GM19193 (cell line): ENCODE data around the gene DSCAML1.

Source experiments
- POLR2A ChIP-seq: IDR thresholded peaks from 4 replicates; pipeline ENCODE4 v1.6.1; 2011; ENCODE audit not compliant: insufficient read depth, insufficient read length; ENCODE audit errors: extremely low read depth

Gene DSCAML1

DNA sequence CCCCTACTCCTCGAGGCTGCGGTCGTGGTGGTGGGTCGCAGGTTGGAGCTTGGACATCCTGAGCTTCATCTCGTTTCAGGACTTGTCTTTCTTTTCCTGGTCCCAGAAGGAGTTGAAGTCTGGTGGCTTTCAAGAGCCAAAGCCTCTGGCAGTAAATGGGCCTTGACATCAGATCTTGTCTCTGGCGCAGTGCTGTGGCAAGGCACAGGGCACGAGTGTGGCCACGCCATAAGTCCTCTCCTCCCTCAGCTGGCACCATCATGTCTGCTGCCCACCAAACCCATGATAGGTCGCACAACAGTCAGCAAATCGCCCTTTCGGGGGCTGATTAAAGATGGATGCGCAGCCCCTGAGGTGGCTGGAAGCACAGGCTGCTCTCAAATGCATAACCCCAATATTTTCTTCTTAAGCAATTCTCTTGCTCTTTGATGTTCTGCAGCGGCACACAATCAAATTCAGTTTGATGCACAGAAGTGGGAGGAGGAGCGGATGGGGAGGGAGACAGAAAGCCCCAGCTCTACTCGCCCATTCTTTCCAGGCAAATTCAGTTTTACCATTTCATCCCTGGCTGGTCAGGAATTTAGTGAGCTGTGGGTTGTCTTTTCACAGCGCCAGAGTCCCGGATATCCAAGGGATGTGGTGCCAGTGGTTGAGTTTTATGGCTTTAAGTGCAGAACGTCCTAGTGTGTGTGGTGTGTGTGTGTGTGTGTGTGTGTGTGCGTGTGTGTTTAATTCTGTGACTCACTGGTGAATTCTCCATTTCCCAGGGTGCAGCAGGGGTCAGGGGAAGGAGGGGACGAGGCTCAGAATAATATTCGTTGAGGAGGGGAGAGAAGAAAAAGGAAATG, 162.0 kb downstream of the DSCAML1 start:
- TF ChIP-seq POLR2A: no peak

DNA sequence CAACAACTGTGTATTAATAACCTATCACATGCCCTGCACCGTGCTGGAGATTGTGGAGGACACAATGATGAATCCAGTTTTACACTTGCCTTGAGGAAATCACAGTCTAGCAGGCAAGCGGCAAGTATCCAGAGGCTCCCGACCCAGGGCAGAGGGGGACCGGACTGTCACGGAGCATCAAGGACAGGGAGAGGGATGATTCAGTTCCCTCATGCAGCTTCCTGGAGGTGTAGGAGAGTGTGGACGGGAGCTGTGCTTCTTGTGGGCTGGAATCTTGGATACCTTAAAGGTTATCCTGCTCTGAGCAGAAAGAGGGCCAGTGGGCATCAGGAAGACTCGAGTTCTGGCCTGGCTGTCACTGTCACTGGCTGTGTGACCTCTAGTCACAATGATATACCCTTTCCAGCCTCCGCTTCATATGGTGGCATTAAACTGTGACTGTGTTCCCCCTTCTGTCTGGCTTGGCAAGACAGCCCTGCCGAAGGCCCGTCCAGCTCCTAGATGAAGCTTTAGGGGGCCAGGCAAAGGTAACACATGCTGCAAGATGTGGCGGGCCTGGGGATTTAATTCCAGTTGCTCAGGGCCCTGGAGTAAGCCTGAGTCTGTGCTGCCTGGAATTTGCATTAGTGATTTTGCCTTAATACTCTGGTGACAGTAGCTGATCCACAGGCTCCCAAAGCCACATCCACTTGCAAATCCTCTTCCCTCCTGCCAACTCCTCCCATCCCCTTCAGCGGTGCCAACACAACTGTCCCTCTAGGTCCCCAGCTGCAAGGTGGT, 162.8 kb downstream of the DSCAML1 start:
- TF ChIP-seq POLR2A: no peak

DNA sequence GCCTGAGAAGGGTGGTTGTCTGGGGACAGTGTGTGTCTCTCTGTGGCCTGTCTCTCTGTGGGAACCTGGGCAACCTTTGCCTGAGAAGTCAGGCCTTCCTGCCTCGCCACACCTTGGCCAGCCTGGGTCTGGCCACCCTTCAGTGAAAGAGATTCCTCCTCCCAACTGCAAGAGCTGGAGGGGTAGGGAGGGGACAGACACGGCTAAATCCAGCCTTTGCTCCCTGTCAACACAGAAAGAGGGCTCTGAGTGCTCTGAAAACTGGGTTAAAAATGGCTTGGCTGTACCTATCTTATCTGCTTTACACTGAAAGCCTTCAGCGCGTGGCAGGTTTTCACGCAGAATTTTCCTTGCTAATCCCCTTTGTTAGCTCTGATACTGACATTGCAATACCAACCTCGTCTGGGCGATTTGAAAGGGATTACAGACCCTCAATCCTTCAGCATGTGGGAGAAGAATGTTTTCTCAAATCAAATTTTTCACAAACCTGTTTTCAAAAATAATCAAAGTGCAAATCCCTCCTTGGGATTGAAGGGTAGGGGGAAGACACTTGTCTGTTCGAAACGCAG, 163.7 kb downstream of the DSCAML1 start:
- TF ChIP-seq POLR2A: no peak

DNA sequence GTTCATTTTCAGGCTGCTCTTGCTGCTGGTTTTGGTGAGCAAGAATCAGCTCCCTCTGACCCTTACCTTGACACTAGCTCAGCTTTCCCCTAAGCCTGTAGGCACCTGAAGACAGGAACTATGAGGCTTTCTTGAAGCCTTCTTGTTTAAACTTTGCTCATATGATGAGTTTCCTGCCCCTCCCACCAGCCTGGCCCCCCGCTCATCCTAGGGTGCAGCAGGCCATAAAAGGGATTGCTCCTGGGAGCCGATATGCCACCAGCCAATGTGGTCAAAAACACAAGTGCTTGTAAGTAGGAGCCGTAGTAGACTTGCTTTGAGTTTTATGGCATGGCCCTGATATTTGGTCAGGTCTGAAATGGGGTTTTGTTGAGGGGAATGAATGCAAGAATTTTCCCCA, 164.7 kb downstream of the DSCAML1 start:
- TF ChIP-seq POLR2A: no peak

DNA sequence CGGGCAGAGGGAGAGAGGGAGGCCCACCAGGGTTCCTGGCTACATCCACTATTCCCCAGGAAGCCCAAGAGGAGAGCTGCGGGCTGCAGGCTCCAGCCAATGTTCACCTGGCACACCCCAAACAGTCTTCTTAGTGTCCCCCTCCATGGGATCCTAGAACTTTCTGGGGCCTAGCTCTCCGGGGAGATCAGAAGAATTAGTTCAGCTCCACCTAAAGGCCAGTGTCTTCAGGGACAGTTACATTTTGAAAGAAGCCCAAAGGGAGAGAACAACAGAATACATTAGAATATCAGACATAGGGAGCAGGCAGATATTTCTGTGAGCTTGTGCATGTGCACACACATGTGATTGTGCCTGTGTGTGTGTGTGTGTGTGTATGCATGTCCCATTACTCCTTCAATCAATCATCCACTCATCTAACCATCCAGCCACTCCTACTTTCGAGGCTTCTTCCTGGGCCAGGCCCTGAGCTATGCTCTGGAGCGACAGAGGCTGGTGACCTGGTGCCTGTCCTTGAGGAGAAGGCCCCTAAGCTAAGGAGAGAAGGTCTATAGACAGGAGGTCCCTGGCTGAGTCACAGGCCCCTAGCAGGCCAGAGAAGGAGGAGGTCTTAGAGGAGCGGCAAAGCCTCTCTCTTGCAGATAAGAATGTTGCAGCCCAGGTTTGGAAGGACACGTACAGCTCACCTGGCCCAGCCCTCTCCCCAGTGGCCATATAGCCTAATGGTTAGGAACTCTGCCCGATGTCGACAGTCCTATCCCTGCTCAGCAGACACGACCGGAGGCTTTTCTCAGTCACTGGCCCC, 165.5 kb downstream of the DSCAML1 start:
- TF ChIP-seq POLR2A: no peak

DNA sequence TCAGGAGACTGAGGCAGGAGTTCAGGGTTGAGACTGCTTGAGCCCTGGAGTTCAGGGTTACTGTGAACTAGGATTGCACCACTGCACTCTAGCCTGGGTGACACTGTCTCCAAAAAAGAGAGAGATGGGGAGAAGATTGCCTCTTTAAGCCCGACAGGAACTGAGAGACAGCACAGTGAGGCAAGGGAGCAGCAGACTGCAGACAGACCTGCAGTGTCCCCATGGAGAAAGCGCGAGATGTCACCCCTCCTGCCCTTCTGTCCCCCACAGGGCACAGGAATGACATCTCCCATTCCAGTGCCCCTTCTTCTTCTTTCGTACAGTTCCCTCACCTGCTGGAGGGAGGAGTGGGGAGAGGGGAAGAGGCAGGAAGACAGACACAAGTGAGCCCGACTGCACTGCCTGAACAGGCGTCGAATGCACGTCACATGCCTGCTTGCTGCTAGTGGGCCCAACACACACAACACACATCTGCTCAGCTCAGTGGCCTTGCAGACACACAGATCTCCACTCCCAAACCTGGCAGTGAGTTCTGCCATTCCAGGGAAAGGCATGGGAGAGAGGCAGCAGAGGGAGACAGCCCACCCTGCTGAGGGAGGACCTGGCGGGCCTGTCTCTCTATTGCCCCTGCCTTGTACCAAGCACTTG, 167.0 kb downstream of the DSCAML1 start:
- no peak for TF ChIP-seq POLR2A

DNA sequence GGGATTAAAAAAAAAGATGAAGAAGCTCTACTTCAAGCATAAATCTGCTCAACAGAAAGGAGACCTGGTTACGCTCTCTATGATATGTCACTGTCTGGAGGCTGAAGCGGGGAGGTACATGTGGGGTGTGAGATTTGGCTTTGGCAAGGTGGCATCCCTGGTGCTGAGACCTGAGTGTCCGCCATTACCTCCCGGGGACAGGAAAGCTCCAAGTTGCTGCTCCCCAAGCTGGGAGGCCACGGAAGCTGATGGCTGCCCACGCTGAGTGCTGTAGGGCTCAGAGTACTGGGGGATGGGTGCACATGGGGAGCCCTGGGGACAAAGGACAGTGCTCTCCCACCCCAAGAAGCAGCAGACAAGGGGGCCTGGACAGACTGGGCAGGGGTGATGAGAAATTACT, 167.9 kb downstream of the DSCAML1 start:
- no peak for TF ChIP-seq POLR2A

DNA sequence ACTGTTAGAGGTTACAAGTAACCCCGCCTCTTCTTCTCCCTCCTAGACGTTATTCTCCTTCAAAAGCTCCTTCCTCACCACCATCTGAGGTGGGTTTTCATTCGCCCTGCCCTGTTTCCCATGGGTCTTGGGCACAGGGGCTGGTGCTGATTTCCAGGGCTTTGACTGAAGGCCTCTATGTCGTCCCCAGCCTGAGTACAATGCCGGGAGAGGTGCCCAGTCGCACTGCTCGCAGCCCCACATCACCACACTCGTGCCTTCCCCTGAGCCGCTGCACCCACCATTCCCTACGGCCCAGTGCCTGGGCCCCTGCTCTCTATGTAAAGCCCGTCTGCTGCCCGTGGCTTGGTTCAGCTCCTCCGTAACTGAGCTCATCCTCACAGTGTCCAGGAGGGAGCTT, 169.8 kb downstream of the DSCAML1 start:
- no peak for TF ChIP-seq POLR2A

DNA sequence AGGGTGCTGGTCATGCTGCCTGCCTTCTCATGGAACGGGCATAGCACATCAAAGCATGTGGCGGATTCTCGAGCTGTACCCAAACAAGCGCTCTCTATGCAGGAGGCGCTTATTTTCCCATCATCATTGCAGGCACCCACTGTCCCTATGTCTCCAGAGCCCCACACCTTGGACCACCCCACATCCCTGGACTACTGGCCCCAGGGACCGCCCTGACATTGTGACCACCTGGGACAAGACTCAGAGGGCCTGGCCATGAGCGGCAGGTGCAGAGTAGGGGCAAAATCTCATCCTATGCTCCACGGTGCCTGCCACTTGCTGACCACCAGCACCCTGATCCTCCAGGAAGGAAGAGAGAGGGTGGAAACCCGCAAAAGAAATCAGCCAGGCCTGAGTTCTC, 170.4 kb downstream of the DSCAML1 start:
- TF ChIP-seq POLR2A: no peak

DNA sequence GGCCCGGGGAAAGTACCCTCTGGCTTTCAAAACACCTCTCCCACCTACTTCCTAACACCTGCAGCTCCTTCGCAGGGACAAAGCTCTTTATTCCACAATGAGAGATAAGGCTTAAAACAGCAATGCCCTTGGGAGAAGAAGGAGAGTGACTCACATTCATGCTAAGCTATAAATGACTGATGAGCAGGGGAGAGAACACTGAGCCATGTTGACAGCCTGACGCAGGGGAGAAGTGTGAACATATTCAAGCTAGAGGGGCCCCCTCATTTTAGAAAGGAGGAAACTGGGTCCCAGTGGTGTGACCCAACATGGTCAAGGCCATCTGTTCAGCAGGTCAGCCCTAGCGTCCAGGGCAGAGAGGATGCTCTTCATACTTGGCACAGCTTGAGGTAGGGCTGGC, 171.8 kb downstream of the DSCAML1 start:
- TF ChIP-seq POLR2A: no peak

DNA sequence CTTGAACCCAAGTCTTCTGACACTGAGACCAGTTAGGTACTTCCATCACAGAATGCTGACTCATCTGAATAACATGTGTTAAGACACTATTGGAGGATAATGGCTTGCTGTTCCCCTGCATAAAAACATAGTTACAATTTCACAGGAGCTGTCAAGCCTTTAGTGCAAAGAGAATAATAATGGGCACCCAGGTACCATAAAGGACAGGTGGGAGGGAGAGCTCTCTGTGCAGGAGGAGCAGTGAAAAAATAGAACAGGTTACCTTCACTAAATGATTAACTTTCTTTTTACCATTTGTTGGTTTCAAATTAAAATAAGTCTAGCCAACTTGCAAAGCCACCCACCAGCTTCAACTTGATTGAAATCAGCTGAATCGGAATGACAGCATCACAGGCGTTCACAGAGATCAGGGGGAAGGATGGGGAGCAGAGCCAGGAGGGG, 173.2 kb downstream of the DSCAML1 start:
- TF ChIP-seq POLR2A: no peak

DNA sequence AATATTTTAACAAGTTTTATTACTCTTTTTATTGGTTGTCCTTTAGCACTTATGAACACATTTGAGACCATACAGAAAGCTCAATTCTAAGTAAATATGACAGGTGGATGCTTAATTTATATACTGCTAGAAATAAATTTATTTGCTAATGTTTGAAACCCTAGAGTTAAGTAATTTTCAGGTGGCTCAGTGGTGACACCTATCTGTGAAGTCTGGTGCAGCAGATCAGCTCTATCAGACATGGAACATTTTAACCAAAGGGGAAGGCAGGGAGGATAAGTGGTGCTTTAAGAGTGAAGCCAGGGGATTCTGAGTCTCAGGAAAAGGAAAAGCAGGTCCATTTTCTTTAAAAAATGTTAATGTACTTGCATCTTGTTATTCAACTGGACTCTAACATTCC, 175.8 kb downstream of the DSCAML1 start:
- no peak for TF ChIP-seq POLR2A

DNA sequence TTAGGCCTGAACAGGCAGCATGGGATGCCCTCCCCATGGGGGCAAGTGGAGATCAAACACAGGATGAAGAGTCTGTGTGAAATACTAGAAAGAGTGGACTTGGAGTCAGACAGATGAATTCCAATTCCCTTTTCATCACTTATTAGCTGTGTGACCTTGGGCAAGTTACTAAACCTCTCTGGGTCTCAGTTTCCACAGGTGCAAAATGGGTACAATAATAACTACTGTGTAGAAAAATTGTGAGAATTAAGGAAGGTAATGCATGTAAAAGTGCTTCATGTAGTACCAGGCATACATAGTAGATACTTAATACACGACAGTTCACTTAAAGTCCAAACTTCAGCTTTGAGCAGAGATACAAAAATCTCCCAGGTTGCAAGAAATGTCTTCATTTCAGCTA, 176.4 kb downstream of the DSCAML1 start:
- TF ChIP-seq POLR2A: no peak

DNA sequence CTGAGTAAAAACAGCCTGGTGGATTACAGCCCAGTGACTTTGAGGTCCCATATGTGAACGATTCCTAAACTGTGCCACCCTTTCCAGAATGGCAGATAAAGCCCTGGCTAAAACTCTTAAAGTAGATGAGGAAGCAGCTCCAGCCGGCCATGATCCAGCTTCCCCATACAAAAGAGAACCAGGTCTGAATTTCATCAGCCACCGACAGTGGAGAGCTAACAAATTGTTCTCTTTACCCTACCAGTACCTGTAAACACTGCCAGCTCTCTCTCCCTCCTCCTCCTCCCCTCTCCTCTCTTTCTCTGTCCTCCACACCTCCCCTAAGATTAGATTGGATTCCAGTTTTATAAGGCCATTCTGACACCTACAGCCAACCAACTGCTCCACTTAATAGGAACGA, 176.9 kb downstream of the DSCAML1 start:
- TF ChIP-seq POLR2A: no peak

DNA sequence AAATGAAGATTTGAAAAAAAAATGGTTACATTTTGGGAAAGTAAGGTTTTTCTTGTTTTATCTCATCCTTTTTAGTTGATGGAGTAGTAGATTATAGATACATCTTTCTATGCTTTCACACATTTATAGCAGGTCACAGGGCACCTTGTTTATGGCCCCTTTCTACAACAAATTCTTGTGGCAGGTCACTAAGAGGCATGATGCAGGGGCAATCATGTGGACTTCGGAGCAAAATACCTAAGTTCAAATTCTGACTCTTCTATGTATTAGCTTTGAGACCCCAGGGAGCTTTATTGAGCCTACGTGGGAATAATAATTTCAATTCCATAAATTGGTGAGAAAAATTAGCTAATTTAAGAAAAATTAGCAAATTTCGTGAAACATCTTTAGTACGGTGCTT, 177.4 kb downstream of the DSCAML1 start:
- no peak for TF ChIP-seq POLR2A

DNA sequence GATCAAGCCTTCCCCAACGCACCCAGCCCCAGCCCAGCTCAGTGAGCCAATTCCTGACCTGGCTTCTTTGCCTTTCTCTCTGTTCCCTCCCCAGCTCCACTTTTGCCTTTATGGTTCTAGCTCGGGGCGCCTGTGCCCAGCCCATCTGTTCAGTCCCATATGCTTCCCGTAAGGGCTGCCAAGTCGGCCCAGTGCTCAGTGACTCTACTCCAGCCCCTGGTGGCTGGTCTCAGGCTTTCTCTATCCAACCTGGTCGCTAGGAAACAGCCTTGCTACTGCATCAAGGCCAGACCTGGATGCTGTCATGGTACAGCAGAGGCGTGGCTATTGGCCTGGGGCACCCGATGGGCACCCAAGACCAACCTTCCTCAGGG, 178.0 kb downstream of the DSCAML1 start:
- TF ChIP-seq POLR2A: no peak
